Transverse colon (tissue), 4 donors: Measurements from ENCODE around the gene BLNK.

Experiments used
- EP300 ChIP-seq: sonication (generic); formaldehyde crosslinking; IDR thresholded peaks from one replicate; pipeline ENCODE4 v1.6.1; 2017; ENCODE audit warnings: antibody characterized with exemption, low read depth
- POLR2A ChIP-seq: fragments of 450-650 bp; IDR thresholded peaks from one replicate; pipeline ENCODE4 v1.6.1; 2016; ENCODE audit warnings: antibody characterized with exemption, mild to moderate bottlenecking, moderate library complexity
- POLR2AphosphoS5 ChIP-seq, 3 donors: sonication (generic); formaldehyde crosslinking; IDR thresholded peaks; one replicate each; pipeline ENCODE4 v1.6.1; 2016; ENCODE audit warnings: antibody characterized with exemption in 3 of 3
- TF ChIP-seq, protein P1 (sequence below), 5 experiments: fragments of 200-600 bp in 3 of 5; fragments of 450-650 bp in 2 of 5; sonication (generic) in 3 of 5; IDR thresholded peaks; 1 replicate in 2 of 5; 2 replicates in 3 of 5; pipeline ENCODE4 v1.5.1; 2016 to 2017; ENCODE audit warnings: antibody characterized with exemption in 5 of 5, inconsistent platforms in 3 of 5, mild to moderate bottlenecking in 2 of 5, moderate library complexity in 1 of 5

DNA sequence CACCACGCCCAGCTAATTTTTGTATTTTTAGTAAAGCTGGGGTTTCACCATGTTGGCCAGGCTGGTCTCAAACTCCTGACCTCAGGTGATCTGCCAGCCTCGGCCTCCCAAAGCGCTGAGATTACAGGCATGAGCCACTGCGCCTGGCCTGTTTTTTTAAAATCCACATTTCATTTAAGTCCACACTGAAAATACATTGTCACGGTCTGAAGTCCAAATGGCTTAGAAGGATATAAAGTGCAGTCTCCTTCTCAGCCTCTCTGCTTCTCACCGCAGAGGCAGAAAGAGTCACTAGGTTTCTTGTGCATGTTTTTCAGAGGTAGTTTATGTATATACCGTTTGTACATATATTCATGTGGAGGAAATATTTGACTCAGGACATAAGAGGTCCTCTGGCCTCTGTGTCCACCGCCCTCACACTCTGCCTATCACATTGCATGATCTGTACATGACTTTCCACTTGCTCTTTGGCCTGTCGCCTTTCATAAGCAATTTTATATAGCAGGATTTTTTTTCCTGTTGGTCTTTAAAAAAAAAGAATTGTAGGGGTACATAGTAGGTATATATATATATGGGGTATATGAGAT lies 42.9 kb downstream of the BLNK start:
- no peak for TF ChIP-seq POLR2A
- TF ChIP-seq, protein P1, sequence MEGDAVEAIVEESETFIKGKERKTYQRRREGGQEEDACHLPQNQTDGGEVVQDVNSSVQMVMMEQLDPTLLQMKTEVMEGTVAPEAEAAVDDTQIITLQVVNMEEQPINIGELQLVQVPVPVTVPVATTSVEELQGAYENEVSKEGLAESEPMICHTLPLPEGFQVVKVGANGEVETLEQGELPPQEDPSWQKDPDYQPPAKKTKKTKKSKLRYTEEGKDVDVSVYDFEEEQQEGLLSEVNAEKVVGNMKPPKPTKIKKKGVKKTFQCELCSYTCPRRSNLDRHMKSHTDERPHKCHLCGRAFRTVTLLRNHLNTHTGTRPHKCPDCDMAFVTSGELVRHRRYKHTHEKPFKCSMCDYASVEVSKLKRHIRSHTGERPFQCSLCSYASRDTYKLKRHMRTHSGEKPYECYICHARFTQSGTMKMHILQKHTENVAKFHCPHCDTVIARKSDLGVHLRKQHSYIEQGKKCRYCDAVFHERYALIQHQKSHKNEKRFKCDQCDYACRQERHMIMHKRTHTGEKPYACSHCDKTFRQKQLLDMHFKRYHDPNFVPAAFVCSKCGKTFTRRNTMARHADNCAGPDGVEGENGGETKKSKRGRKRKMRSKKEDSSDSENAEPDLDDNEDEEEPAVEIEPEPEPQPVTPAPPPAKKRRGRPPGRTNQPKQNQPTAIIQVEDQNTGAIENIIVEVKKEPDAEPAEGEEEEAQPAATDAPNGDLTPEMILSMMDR (IDR thresholded peaks at IDR 0.05) = peak in 1 of 5 experiments; percentile 8
- no peak for TF ChIP-seq EP300
- TF ChIP-seq POLR2AphosphoS5 (IDR thresholded peaks at IDR 0.05) = peak in 2 of 3 donors; percentile 57 to 66
